Sigmoid colon (tissue), 7 donors: ENCODE data around the gene SPAG16. TPM values are rescaled to one million over a fixed set of nuclear protein-coding genes. Genes with fewer than 3 reads are reported as not detected.

Source experiments
- DNase-seq: peaks from one replicate; pipeline ENCODE4 v3.0.0-alpha.2; 2019
- H3K27ac ChIP-seq, 4 donors: fragments of 200-600 bp; sonication (generic); one replicate each; pipeline ENCODE4 v1.5.1; 2016 to 2019; ENCODE audit warnings: mild to moderate bottlenecking in 1 of 4
- H3K27me3 ChIP-seq, 3 donors: fragments of 200-600 bp; sonication (generic); one replicate each; pipeline ENCODE4 v1.5.1; 2019; ENCODE audit warnings: mild to moderate bottlenecking in 1 of 3
- H3K36me3 ChIP-seq, 4 donors: fragments of 200-600 bp; sonication (generic); one replicate each; pipeline ENCODE4 v1.5.1; 2016 to 2019
- H3K4me1 ChIP-seq, 4 donors: fragments of 200-600 bp; sonication (generic); one replicate each; pipeline ENCODE4 v1.5.1; 2017 to 2019
- H3K4me3 ChIP-seq, 4 donors: fragments of 200-600 bp; sonication (generic); one replicate each; pipeline ENCODE4 v1.5.1; 2017 to 2019; ENCODE audit warnings: mild to moderate bottlenecking in 2 of 4, moderate library complexity in 1 of 4
- H3K9me3 ChIP-seq, 4 donors: fragments of 200-600 bp in 3 of 4; sonication (generic) in 3 of 4; one replicate each; pipeline versions ENCODE4 v1.5.1 to v1.6.1; 2013 to 2019
- CTCF ChIP-seq, 4 experiments: fragments of 450-650 bp in 3 of 4; fragments of 200-600 bp in 1 of 4; IDR thresholded peaks; one replicate each; pipeline ENCODE4 v1.5.1; 2016 to 2019; ENCODE audit warnings: antibody characterized with exemption in 4 of 4, mild to moderate bottlenecking in 3 of 4, moderate library complexity in 2 of 4
- EP300 ChIP-seq, 4 donors: sonication (generic); formaldehyde crosslinking; IDR thresholded peaks; one replicate each; pipeline ENCODE4 v1.6.1; 2017; ENCODE audit warnings: antibody characterized with exemption in 4 of 4
- POLR2A ChIP-seq, 2 donors: fragments of 450-650 bp; IDR thresholded peaks; one replicate each; pipeline ENCODE4 v1.6.1; 2016; ENCODE audit warnings: antibody characterized with exemption in 2 of 2, mild to moderate bottlenecking in 2 of 2, moderate library complexity in 2 of 2
- POLR2AphosphoS5 ChIP-seq, 4 donors: sonication (generic); formaldehyde crosslinking; IDR thresholded peaks; one replicate each; pipeline ENCODE4 v1.6.1; 2017; ENCODE audit warnings: antibody characterized with exemption in 4 of 4
- WGBS, 2 donors: extraction: QIAGEN DNeasy Blood & Tissue Kit; methylation state at CpG; one replicate each; pipeline ENCODE4 v1.1.7; 2013; 5-methylcytosine and 5-hydroxymethylcytosine counted together
- intact Hi-C: fragments of 100-400 bp; cut with DNase I; formaldehyde crosslinking; loops from one replicate; pipeline ENCODE4 v1.15.1; 2023
- polyA plus RNA-seq, 3 donors: library from polyadenylated mRNA; stranded (reverse); fragments of 200-250 nt; gene quantifications; one replicate each; pipeline ENCODE4 v1.2.3, GENCODE V29; 2013
- total RNA-seq, 4 donors: library from RNA; depleted of rRNA; stranded (reverse); fragments of >200 nt; gene quantifications; one replicate each; pipeline ENCODE4 v1.1.0, GENCODE V29; 2016
- donor health status: healthy with polysubstance abuse.
- donor health status: Bipolar disorder and iron deficiency.
- donor health status: healthy.

SPAG16 gene
- total and polyA plus RNA-seq, 7 donors, result 13.1 to 70.3 (median 36.0) TPM

GRCh38 chr2:213847316-213847715, 563.1 kb downstream of the SPAG16 start:
- Histone ChIP-seq H3K27ac (no peak overlapping the region), H3K9me3 (no peaks in the 10 kb centered on the region), H3K4me3 (no peak overlapping the region), H3K36me3 (no peaks in the 10 kb centered on the region), H3K27me3 (no peaks in the 10 kb centered on the region), H3K4me1 (no peaks in the 10 kb centered on the region)
- no peak for TF ChIP-seq CTCF (IDR thresholded peaks at IDR 0.05)
- TF ChIP-seq EP300 (IDR thresholded peaks at IDR 0.05), result no peak
- no peak for TF ChIP-seq POLR2A (IDR thresholded peaks at IDR 0.05)
- TF ChIP-seq POLR2AphosphoS5 (IDR thresholded peaks at IDR 0.05), result no peak
- no peak for DNase-seq
- intact Hi-C loops, result no loop called here
- 55 to 81% methylated on average over 3 of the region's 3 CpGs for WGBS, 2 donors

GRCh38 chr2:213848631-213849030, 564.4 kb downstream of the SPAG16 start:
- Histone ChIP-seq H3K27ac (no peak overlapping the region), H3K36me3 (no peaks in the 10 kb centered on the region), H3K4me3 (no peak overlapping the region), H3K9me3 (no peaks in the 10 kb centered on the region), H3K27me3 (no peaks in the 10 kb centered on the region), H3K4me1 (no peaks in the 10 kb centered on the region)
- 59 to 65% methylated on average over 4 of the region's 4 CpGs for WGBS, 2 donors
- TF ChIP-seq EP300 (IDR thresholded peaks at IDR 0.05) (no peak), POLR2A (IDR thresholded peaks at IDR 0.05) (no peak), CTCF (IDR thresholded peaks at IDR 0.05) (no peak), POLR2AphosphoS5 (IDR thresholded peaks at IDR 0.05) (no peak)
- intact Hi-C loops, result no loop called here
- DNase-seq, result no peak

GRCh38 chr2:213861638-213862037, 577.4 kb downstream of the SPAG16 start:
- TF ChIP-seq POLR2AphosphoS5 (IDR thresholded peaks at IDR 0.05), result no peak
- TF ChIP-seq POLR2A (IDR thresholded peaks at IDR 0.05), result no peak
- TF ChIP-seq EP300 (IDR thresholded peaks at IDR 0.05), result no peak
- no peak for TF ChIP-seq CTCF (IDR thresholded peaks at IDR 0.05)
- Histone ChIP-seq H3K4me1 (no peaks in the 10 kb centered on the region), H3K27me3 (no peaks in the 10 kb centered on the region), H3K9me3 (no peaks in the 10 kb centered on the region), H3K4me3 (no peak overlapping the region), H3K36me3 (no peaks in the 10 kb centered on the region), H3K27ac (no peak overlapping the region)
- DNase-seq, result no peak
- intact Hi-C loops, result no loop called here

- DNase-seq, result no peak
- 77 to 82% methylated on average over 7 of the region's 7 CpGs for WGBS, 2 donors
- no peaks in the 10 kb centered on the region for H3K9me3 ChIP-seq
- H3K36me3 ChIP-seq, result no peaks in the 10 kb centered on the region
- no peaks in the 10 kb centered on the region for H3K27me3 ChIP-seq
- H3K4me3 ChIP-seq, result no peak overlapping the region
- intact Hi-C loops, result no loop called here
- TF ChIP-seq POLR2A (IDR thresholded peaks at IDR 0.05) (no peak), CTCF (IDR thresholded peaks at IDR 0.05) (no peak), EP300 (IDR thresholded peaks at IDR 0.05) (no peak), POLR2AphosphoS5 (IDR thresholded peaks at IDR 0.05) (no peak)
- no peaks in the 10 kb centered on the region for H3K4me1 ChIP-seq
- no peak overlapping the region for H3K27ac ChIP-seq
Observed at GRCh38 chr2:213862407-213863076, 578.3 kb downstream of the SPAG16 start.

GRCh38 chr2:213863541-213863940, 579.3 kb downstream of the SPAG16 start:
- intact Hi-C loops, result no loop called here
- 58 to 76% methylated on average over 3 of the region's 3 CpGs for WGBS, 2 donors
- Histone ChIP-seq H3K27ac (no peak overlapping the region), H3K36me3 (no peaks in the 10 kb centered on the region), H3K9me3 (no peaks in the 10 kb centered on the region), H3K27me3 (no peaks in the 10 kb centered on the region), H3K4me3 (no peak overlapping the region), H3K4me1 (no peaks in the 10 kb centered on the region)
- no peak for TF ChIP-seq EP300 (IDR thresholded peaks at IDR 0.05)
- TF ChIP-seq POLR2A (IDR thresholded peaks at IDR 0.05), result no peak
- TF ChIP-seq POLR2AphosphoS5 (IDR thresholded peaks at IDR 0.05), result no peak
- no peak for TF ChIP-seq CTCF (IDR thresholded peaks at IDR 0.05)
- DNase-seq, result no peak
